HG02973 (cell line): Measurements from ENCODE around the gene ALDH1B1.

Source experiments
- ATAC-seq: cut with Tn5 transposase; IDR thresholded peaks from one replicate; pipeline ENCODE4 v1.9.1; 2021; ENCODE audit warnings: moderate library complexity; ENCODE audit not compliant: unreplicated experiment

ALDH1B1 gene

DNA sequence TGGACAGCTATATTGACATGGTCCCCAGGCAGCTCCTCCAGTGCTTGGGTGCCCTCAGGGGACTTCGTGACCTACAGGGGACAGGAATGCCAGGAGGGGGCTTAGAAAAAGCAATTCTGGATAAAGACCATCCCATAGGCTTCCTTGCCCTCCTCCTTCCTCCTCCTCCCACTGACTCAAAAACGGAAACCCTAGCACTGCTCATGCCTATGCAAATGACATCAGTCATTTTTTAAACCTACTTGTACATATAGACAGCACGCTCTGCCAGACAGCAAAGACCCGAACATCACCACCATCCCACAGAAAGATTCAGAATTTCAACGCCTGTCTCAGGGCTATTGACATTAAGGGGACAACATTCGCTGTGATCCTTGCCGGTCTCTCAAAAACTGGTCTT is 20.8 kb downstream of the ALDH1B1 start:
- no peak for ATAC-seq

DNA sequence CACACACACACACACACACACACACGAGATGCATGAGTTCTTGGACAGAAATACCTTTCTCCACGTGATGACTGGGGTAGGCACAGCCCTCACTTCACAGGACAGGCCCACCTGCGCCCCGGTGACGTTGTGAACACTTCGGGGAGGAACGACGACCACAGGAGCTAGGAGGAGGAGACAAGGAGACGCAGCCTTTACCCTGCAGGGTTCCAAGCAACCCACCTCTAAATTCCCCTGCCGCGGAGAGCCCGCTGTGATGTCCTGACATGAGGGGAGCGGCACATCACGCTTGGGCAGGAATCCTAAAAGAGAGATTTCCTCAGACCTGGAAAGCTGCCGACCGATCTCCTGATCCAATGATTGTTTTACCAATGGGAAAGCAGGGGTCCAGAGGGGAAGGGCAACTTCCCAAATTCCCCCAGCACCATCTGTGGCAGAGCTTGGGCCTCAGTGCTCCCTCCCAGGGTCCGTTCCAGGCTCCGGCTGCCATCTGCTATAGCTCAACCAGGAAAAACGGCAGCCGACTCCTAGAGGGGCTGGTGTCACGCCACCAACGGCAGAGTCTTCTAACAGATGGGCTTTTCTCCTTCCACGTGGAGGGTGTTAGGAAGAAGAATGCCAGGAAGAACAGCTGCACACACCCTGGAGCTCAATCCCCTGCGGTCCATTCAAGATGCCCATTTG is 21.7 kb downstream of the ALDH1B1 start:
- ATAC-seq = no peak

DNA sequence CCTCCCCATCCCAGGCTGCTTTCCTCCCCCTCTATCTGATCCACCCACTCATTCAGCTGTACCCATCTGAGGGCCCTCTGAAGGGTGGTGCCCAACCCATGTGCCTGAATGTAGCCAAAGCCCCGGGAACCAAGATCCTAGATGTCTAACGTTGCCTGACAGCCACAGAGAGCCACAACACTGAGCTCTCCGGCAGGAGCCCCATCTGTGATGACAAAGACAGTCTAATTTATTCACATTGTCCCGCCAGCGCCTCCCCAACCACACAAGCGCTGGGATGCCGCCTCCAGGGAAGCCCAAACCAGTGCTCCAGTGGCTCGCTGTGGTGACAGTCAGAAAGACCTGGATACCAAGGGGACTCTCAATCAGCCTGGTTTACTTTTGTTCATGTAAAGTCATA is 23.4 kb downstream of the ALDH1B1 start:
- no peak for ATAC-seq

DNA sequence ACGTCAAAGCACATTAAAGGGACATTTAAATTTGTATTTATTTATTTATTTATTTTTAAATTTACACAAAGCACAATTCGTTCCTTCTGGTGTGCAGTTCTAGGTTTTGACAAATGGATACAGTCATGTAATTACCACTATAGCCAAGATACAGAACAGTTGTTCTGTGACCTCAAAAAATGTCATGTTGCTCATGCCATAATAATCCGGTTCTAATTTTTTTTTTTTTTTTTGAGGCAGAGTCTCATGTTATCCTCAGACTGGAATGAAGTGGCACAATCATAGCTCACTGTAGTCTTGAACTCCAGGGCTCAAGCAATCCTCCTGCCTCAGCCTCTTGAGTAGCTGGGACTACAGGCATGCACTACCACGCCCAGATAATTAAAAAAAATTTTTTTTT is 24.0 kb downstream of the ALDH1B1 start:
- no peak for ATAC-seq

DNA sequence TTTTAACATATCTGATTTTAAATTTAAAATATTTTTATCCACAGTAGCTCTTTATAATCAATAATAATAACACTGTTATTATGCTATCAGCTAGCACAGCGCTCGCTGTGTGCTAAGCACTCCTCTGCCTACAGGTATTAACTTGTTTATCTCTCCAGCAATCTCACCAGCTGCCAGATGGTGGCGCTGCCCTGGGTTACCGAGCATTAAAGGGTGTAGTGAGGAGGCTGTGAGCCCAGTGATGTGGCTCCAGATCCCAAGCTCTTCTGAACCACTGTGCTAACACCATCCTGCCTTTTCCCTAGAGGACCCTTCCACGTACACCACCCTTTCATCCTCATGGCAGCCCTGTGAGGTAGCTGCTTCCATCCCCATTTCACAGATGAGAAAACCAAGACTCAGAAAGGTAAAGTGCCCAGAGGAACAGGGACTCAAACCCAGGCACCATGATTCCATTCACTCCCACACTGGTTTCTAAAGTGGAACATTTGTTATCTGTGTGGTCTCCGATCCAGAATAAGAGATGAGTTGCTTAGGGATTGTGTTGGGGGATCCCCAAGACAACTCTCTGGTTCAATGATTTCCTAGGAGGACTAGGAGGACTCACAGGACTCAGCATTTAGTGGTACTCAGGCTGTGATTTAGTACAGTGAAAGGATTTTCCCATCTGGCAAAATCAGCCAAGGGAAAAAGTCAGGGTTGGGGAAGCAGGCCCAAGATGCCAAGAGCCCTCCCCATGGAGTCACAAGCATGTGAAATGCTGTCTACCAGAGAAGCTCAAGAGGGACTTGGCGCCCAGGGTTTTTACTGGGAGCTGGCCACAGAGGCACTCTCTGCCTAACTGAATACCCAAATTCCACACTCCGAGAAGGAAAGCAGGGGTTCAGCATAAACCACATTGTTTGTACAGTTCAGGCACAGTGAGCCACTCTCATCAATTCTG is 24.8 kb downstream of the ALDH1B1 start:
- ATAC-seq = no peak

DNA sequence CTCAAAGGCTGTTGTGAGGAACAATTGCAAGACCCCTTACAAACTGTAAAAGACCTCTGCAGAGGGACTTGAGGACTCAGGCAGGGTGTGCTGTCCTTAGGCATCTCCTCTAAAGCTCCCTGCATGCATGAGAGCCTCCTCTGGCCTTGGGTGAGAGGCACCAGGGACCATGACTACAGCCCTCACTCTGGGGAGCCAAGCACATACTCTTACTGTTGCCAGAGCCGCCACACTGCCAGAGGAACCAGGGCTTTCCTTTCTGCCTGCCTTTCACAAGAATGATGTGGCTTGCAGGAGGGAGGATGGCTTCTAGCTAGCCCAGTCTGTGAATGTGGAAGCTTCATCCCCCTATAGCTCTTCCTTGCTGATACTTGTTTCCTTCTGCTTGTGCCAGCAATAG is 25.9 kb downstream of the ALDH1B1 start:
- no peak for ATAC-seq

DNA sequence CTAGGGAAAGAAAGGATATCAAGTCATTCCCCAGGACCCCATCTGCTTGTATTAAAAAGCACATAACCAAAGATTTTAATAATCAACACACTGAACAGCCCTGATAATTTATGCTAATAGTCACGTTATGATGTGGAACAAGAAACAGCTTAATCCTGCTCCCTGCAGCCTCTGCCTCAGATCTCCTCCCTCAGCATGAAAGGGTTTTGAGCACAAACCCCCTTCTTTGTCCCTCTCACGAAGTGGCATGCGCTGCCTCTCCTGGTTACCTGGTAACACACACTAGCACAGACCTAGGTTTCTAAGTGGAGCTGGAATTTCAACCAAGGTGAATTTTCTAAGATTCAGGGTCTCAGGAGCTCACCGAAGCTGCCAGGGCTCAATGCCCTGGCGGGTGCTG is 26.7 kb downstream of the ALDH1B1 start:
- no peak for ATAC-seq

DNA sequence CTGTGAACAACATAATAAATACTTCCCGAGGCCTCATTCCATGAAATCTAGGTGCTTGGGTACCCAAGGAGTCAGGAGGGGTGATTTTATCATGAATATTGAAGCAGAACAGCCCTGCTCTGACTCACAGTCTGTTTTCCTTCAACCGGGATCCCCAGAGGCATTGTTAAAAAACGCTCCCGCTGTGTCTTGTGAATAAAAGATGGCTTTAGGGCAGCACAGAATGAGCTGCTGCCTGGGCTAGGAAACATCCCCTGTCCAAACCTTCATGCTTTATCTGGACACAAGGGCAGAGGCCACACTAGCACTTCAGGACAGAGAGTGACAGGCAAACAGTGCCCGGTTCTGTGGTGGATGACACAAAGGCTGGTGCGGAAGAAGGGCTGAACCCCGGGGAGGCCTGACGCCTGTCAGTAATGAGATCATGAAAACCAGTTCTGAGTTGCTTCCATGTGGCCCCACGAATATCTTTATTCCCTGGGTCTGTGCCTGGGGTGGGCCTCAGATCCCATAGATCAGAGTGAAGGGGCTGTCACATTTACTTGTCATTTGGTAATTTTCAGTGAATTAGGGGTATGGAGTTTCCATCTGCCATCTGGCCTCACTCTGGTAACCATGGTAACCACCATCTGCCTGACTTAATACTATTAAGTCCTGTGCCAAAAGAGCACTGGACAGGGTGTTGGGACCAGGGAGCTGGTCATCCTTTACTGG is 29.2 kb downstream of the ALDH1B1 start:
- no peak for ATAC-seq

DNA sequence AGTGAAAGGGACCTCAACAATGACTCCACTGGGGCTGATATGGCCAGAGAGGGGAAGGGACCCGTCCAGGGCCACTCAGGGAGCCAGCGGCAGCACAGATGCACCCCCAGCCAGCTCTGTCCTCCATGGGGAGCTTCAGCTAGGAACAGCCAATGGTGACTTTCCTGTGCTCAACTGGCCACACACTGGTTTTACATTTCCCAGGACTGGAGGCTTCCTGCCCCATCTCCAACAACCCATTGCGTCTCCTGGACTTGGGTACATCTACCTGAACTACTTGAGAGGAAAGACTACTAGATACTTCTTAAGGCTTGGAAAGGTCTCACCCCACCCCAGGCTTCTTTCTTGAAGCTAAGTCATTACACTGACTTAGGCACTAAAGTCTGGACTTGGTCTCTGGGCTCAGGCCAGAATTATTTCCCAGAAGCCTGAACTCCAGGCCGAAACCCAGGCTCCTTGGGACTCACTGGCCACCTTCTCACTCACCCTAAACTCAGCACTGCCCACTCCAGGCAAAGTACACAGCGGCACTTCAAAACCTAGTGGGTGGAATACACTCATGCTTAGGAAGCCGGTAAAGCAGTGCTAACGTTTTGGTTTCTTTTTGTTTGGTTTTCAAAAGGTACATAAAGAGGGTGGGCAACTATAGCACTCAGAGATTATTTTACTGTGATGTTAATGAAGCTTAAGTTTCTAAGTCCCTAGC is 30.2 kb downstream of the ALDH1B1 start:
- ATAC-seq = no peak

DNA sequence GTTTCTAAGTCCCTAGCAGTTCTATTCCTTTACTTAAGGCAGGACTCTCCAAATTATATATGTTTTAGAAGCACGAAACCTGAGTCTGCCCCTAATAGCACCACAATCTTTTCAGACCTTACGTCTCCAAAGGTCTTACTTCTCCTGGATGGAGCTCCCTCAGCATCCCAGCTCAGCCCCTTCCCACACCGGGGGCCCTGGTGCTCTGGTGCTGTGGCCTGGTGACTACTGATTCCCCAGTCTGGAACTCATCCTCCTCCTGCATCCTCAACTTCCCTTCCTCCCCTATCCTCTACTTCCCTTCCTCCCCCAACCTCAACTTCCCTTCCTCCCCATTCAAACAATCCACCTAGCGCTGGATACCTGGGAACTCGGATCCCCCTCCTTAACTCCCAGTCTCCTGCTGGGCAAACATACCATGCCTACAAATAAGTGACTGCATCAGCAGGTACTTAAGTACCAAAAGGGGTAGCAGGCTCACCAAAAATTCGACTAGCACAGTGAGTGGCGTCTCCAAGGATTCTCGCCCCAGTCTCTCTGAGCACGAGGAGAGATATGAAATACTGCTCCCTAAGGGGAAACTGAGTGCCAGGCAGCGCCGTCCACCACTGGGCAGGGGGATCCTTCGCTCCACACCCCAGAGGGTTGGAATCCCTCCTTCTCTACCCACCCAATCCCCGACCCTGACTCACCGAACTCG is 30.9 kb downstream of the ALDH1B1 start:
- no peak for ATAC-seq

DNA sequence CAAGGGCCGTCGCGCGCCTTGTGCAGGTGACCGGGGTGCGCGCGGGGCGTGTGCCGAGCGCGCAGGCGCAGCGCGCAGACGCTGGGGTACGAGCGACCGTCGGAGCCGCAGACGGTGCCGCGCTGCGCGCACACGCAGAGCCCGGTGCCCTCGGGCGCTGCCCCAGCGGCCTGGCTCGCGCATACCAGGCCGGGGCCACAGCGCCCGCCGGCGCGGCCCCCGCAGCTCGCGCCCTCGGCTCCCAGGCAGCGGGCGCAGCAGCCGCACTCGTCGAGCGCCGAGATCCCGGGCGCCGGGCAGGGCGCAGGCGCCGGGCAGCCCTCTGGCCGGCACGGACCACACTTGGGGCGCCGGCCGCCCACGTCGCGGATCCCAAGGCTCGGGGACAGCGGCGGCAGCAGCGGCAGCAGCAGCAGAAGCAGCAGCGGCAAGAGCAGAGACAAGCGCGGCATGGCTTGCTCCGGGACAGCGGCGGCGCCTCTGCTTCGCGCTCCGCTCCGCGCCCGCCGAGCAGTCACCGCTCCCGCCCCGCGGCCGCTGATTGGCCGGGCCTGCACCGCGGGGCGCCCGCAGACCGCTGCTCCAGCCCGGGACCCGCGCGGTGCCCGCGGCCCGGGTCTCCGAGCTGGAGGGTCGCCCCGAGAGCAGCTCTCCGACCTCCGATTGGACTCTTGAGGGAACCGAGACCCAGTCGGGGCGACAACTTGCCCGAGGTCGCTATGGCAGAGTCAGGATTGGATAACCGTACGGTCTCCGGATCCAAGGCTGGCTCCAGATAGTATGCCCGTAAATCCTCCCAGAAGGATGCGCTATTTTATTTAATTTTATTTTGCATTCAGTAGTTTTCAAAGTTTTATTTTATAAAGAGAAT is 31.7 kb downstream of the ALDH1B1 start, which contains the start of gene IGFBPL1:
Gene IGFBPL1, minus strand, starts transcription at position 482 of the 871 bp plus-strand sequence. Its CDS starts 30 bp downstream, at position 452.
- no peak for ATAC-seq

DNA sequence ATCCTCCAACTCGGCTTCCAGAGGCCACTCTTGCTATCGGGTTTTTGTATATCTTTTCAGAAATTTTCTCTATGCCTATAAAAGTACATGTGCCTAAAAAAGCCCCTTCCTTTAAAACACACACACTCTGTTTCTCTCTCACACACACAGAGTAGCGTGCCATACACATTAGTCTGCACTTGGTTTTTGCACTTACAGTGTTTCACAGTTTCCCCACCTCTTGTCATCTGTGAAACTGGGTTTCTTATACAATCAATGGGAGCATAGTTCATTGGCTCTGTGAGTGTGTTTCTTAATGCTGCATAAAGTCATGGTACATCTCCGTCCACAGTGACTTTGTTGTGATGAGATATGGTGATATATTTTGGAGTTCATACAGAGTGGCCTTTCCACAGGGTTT is 32.4 kb downstream of the ALDH1B1 start:
- ATAC-seq = no peak

DNA sequence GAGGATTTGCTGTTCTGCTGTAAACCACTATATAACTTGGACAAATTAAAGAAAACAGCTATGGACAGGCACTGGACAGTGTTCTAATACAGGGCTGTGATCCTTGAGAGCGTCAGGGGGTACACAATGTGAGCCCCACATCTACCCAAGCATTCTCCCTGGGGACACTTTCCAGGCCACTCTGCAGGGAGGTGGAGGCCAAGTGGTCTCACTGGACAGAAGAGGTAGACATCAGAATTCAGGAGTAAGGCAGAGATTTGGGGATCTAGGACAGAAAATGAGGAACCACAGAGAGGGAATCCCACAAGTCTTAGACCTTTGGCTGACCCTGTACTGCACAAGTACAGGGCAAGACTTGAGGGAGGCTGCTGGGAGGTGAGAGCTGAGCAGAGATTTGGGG is 35.6 kb downstream of the ALDH1B1 start:
- no peak for ATAC-seq

DNA sequence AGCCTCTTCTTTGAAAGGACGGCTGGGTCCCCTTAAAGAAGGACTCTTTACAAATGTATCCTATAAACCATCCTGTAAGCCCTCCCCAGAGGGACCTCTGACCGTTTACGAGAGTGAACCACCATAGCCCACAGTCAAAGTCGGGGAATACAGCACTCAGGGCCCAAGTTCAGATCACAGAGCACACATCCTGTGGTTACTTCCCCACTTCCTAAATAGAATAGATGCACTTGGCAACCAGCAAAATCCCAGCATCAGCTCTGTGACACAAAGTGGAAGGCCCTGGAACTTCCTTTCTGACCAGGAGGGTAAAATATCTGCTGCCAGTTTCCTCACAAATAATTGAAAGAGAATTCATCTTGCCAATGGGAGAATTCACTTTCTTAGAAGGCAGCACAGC is 38.6 kb downstream of the ALDH1B1 start:
- no peak for ATAC-seq

DNA sequence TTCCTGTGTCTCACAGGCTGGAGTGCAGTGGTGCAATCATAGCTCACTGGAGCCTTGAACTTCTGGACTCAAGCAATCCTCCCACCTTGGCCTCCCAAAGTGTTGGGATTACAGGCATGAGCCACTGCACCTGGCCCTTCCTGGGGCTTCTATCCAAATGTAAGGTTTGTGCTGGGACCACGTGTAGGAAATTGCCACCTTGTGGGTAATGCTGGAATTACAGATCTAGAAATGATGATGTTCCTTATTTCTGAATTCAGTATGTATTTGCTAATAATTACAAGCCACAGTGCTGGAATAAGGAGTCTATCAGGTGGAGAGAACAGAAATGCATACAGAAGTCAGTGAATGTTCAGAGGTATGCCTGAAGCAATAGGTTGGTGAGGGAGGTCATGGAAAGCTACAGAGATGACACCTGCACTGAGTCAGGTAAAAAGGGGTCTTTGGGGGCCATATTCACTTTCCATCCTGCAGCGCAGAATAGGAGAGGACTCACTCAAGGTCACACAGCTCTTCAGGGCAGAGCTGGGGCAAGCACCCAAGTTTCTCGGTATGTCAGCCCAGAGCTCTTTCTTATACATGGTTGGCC is 40.5 kb downstream of the ALDH1B1 start:
- ATAC-seq = no peak

DNA sequence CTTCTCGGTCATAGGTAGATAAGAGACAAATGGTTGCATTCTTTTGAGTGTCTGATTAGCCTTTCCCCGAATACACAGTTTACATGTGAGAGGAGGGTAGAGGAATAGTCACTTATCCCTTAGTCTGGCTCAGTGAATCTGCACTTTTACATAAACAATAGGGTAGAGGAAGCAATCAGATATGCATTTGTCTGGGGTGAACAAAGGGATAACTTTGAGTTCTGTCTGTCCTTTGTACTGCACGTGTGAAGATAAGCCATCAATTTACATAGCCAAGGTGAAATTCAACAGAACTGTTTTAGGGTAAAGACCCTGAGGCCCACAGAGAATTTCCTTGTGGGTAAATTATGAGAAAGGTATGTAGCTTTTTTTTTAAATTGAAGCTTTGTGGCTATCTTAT is 41.9 kb downstream of the ALDH1B1 start:
- ATAC-seq = no peak

DNA sequence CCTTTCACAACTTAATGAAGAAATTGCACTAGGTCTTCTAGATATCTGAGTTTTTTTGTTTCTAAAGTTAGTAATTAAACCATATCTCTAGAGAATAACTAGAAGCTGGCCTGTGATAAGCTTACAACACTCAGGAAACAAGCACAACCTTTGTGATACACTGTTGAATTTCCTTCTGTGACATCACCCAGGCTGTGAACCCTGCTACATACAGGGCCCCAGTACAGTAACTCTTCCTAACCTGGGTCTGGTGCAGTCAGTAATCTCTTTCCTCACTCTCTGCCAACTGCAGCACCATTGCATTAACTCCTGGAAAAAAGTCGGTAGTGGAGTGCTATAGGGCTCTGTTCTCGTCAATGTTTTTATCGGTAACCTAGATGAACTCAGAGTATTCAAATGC is 42.4 kb downstream of the ALDH1B1 start:
- ATAC-seq = no peak

DNA sequence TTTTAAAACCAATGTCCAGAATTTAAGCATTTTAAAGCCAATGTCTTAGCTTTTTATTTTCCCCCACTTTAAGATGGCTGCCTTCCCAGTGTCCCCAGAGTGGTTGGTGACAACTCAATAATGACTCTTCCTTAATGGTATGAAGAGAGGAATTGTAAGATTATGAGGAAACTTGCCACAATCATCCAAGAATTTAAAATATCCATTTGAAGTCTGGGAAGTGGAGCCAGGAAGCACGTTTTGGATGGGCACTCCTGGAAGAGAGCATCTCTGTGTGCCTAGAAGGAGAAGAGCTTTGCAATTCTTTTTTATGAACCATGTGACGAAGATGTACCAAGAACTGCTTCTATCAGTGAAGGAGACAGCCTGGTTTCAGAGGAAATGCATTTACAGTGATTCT is 43.0 kb downstream of the ALDH1B1 start:
- ATAC-seq = no peak

DNA sequence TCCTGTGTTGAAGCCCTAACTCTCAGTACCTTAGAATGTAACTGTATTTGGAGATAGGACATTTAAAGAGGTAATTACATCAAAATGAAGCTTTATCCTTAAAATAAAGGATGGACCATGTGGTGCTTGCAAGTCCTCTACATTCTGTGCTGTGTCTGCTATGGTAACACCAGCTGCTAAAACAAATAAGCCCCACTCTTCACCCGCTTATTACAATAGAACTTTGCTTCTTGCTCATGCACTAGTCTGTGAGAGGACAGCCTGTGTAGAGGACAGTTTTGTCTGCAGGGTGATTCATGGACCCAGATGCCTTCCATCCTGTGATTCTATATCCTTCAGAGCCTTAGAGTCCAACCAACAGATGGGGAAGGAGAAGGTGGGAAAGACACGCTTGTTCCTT is 44.2 kb downstream of the ALDH1B1 start:
- ATAC-seq = no peak
